ENCODE results near the gene GPR17. TPM values are rescaled to one million over a fixed set of nuclear protein-coding genes. Genes with fewer than 3 reads are reported as not detected.

The GPR17 gene
- total RNA-seq, 1 donor from 2014 or later: not detected

DNA sequence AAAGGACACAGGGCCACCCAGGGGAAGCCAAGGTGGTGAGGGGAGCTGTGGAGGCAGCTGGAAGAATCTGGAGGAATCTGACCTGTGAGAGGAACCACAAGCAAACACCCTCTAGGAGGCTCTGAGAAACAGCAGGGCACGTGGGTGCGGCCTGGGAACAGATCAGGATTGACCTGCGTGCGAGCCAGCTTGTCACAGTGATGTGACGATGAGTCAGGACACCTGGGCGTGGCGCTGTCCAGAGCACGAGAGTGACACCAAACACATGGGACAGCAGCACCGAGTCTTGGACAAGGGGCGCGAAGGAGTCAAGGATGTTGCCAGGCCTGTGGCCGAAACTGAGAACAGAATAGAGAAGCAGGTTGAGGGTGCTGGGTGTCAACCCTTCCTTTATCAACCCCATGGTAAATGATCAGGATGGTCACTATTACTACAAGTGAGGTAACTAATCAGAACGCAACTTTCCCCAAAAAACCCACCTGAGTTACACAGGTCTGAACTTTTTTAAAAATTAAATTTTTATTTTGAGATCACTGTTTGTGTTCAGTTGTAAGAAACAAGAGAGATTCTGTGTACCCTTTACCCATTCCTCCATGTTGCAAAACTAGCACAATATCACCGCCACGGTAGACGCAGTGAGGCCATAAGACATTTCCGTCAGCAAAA lies 54.7 kb downstream of the GPR17 start:
- ATAC-seq (ENCODE audit: poor library complexity): peak; percentile 27
- peak; percentile 75 for DNase-seq
- intact Hi-C loops (cut with DNase I): no loop called here

DNA sequence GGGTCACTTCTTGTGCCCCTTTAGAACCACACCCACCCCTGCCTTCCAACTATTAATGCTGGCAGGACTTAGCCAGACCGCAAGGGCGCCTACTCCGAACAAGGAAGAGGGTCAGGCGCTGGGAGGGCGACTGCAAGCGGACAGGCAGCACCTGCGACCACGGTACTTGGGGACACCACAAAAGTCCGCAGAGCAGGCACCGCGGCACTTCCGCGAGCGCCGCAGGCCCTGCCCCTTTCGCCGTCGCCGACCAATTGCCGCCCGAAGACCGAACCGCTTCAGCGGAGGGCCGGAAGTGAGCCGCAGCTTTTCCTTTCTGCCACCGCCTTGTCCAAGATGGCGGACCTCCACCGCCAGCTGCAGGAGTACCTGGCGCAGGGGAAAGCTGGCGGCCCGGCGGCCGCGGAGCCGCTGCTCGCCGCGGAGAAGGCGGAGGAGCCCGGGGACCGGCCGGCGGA lies 55.3 kb downstream of the GPR17 start, which contains the start of gene SFT2D3:
TSS of gene SFT2D3 (plus strand) at position 305 of the 458 bp plus-strand sequence. CDS start at position 337, 32 bp downstream.
- peak; percentile 92 for ATAC-seq (ENCODE audit: poor library complexity)
- peak; percentile 95 for DNase-seq

DNA sequence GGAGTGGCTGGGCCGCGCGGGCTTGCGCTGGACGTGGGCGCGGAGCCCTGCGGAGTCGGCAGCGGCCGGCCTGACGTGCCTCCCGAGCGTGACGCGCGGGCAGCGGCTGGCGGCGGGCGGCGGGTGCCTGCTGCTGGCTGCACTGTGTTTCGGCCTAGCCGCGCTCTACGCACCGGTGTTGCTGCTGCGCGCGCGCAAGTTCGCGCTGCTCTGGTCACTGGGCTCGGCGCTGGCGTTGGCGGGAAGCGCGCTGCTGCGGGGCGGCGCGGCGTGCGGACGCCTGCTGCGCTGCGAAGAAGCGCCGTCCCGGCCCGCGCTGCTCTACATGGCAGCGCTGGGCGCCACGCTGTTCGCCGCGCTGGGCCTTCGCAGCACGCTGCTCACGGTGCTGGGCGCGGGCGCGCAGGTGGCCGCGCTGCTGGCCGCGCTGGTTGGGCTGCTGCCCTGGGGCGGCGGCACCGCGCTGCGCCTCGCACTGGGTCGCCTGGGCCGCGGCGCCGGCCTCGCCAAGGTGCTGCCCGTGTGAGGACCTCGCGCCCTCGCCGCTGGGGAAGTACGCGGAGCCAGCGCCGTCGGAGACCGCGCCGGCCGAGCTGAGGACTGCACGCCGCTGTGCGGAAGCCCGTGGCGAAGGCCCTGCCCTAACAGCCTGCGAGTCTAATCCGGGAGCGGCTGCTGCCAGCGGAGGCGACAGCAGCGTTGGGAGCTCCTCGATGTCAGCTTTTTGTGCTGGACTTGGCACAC lies 55.9 kb downstream of the GPR17 start:
- intact Hi-C loops (cut with DNase I): no loop called here
- ATAC-seq (ENCODE audit: poor library complexity) (peak; percentile 66), DNase-seq (peak; percentile 89)

More for the DNA sequence above, 55.3 kb downstream of the GPR17 start, which contains the start of gene SFT2D3:
- intact Hi-C loops (cut with DNase I): no loop called here

Other genes with a start within 250 kb of the GPR17 start
- not detected for gene PROC, start 227.7 kb upstream of the GPR17 start, total RNA-seq
- 57.7 TPM for gene IWS1, start 119.7 kb upstream of the GPR17 start, total RNA-seq
- gene MYO7B, start 110.5 kb upstream of the GPR17 start, total RNA-seq: 0.32 TPM
- 237 TPM for gene LIMS2, start 29.4 kb downstream of the GPR17 start, total RNA-seq
- 3.2 TPM for gene SFT2D3, start 55.3 kb downstream of the GPR17 start, total RNA-seq
- 37.9 TPM for gene WDR33, start 165.0 kb downstream of the GPR17 start, total RNA-seq
- gene POLR2D, start 212.0 kb downstream of the GPR17 start, total RNA-seq: 18.5 TPM
- 9.7 TPM for gene AMMECR1L, start 239.8 kb downstream of the GPR17 start, total RNA-seq

Measured in Right ventricle myocardium superior (tissue), 1 donor.